NAMALWA (cell line): ENCODE results near the gene RAB6B.

Experiments
- DNase-seq: peaks from one replicate; pipeline ENCODE4 v3.0.0-alpha.2; 2015; ENCODE audit warnings: low spot score

The RAB6B gene

DNA sequence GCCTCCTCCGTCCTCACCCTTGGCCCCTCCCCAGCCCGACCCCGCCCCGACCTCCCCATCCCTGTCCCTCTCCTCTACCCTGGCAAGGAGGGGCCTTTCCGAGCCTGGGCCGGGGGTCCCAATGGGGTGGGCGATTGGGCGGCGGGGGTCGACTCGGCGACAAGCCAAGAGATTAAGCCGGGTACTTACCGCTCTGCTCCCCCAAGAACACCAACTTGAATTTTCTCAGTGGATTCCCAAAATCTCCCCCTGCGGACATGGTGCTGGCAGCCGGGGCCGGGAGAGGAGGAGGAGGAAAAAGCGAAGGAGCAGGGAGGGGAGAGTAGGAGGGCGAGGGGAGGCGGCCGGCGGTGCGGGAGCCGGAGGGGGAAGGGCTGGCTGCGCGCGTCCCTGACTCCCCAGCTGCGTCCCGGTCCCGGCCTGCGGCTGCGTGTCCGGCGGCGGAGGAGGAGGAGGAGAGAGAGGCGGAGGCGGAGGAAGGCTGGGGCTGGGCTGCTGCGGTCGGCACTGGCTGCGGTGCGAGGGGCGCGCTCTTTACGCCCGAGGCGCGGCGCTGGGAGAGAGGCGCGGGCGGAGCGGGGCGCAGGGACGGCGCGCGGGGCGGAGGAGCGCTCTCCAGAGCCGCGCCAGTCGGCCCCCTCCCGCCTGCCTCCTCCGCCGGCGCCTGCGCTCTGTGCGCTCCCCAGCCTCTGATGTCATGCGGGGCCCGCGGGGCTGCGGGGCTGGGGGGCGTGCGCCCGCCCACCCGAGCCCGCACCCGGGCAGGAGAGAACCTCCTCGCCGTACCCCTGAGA lies at the start of gene RAB6B:
RAB6B (minus strand) TSS at position 675 of the 794 bp plus-strand sequence; CDS start at position 259, 416 bp downstream.
- no peak for DNase-seq

DNA sequence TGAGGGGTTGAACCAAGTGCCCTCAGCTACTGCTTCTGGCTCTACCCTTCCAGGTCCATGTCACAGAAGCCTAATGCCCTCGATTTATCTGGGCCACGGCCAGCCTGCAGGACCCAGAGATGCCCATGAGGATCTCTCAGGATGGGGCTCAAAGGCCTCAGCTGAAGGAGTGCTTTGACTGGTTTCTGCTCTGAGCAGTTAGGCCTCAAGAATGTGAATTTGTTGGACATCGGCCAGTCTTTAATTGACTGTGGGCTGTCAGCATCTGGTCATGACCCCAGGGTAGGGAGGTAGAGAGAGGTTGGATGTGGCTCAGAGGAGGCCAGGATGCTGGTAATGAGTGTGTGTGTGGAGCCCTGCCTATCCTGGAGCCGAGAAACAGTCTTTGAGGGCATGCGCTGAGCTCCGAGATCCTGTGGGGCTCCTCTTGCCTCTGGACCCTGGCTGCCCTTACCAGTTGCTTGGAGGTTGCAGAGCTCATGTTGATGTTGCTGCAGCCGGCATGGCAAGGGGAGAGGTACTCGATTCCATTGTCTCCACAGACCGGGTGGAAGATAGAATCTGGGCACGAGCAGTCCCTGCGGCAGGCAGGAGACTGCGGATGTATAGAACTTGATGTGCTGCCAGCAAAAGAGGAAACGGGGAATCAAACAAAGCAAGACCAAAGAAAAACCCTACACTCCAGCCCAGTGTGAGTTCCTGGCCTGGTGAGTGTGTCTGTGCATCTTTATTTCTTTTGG lies 49.1 kb upstream of the RAB6B start:
- no peak for DNase-seq

DNA sequence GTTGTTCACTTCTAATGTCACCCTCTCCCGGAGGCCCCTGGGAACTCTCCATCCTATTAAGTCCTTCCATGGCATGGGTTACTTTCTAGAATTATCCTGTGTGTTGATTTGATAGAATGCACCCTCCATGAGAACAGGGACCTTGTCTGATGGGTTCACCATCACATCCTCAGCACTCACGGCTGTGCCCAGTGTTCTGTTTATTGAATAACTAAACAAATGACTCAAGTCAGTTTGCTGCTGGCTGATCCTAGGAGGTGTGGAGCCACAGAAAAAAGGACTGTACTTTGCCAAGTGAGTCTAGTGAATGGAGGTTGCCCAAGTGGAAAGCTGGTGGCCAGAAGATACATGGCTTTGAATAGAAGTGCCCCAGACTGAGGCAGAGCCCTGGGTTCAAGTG lies 48.5 kb upstream of the RAB6B start:
- no peak for DNase-seq

DNA sequence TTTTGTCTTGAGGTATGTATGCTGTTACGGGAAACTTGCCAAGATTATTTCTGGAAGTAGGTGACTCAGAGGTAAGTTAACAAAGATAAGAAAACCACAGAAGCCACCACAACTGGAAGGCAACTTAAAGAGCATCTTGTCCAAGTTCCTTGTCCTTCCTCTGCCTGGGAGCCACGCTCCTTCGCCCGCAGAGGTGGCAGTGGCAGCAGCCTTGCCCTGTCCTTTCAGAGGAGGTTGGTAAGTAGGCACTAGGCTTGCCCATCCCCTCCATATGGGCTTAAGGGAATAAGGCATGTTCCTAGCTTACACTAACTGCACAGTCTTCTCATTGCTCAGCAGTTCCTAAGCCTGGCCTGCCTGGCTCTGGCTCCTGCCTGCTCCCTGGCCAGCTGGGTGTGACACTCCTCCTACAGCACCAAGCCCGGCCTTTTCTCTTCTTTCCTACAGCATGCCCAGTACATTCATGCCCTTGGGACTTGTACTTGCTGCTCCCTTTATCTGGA lies 48.0 kb upstream of the RAB6B start:
- no peak for DNase-seq

DNA sequence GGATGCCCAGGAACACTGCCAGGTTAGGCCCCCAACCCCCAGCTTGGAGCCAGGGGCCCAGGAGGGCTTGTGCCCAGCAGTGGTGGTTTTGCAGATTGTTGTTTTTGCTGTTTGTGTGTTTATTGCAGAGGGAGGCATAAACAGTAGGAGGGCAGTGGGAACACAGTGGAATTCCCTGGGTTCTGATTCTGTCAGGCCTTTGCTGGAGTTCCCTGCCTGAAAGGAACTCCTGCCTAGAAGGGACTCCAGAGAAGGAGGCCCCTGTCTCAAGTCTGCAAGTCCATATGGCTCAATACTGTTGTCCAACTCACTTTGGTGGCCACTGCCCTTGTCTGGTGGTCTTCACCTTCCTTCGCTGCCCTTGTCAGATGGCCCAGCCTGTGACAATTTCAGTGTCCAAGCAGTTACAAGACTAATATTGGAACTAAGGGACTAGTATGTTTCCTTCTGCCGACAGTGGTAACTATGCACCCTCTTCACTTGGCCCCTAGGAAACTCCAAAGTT lies 47.4 kb upstream of the RAB6B start:
- DNase-seq, result no peak

DNA sequence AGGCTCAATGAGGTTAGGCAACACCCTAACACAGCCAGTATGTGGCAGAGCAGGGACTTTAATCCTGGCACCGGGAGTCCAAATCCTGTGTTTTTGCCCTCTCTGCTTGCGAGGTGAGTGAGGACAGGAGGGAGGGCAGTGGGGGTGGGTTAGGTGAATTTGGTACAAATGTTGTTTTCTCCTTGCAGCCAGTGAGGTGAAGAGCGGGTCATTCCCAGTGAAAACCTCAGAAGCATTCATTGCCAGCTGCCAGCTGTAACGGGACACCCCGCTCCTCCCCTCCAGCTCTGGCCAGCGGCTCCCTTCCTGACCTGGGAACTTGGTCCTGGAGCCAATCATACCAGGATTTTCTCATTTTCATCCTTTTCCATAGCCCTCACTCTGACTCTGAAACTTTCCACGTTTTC lies 45.7 kb upstream of the RAB6B start:
- DNase-seq, result no peak

DNA sequence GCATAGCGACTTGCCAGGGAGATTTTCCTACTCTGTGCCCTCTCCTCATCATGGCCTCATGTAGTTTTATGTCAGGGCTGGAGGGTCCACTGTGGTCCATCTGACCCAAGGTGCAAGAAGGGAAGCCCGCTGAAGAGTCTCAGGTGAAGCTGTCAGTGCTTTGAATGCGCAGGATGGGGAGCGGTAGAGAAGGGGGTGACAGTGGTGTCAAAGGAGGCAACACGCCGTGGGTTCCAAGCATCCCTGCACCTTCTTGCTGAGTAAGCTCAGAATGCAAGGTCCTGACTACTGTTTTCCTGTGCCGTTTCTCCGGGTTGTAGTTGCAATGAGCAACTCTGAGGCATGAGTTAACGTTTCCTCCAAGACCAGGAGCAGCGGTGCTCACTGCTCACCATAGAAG lies 44.9 kb upstream of the RAB6B start:
- DNase-seq, result no peak

DNA sequence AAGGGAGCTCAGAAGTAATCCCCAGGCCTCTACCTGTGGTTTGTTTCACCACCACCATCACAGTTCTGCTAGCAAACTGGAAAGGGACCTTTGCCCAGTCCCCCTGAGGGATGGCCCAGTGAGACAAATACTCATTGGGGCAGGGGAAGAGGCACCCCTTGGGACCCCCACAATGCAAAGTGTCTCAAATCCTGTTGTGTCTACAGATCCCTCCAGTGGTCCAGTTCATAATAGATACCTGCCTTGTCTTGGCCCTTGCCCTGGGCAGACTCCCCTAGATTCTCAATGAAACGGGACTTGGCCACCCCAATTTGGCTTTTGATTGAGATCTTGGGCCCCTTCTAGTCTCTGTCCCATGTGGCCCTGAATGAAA lies 43.8 kb upstream of the RAB6B start:
- no peak for DNase-seq

- no peak for DNase-seq
Observed at GRCh38 chr3:133938770-133939462, 43.2 kb upstream of the RAB6B start.

DNA sequence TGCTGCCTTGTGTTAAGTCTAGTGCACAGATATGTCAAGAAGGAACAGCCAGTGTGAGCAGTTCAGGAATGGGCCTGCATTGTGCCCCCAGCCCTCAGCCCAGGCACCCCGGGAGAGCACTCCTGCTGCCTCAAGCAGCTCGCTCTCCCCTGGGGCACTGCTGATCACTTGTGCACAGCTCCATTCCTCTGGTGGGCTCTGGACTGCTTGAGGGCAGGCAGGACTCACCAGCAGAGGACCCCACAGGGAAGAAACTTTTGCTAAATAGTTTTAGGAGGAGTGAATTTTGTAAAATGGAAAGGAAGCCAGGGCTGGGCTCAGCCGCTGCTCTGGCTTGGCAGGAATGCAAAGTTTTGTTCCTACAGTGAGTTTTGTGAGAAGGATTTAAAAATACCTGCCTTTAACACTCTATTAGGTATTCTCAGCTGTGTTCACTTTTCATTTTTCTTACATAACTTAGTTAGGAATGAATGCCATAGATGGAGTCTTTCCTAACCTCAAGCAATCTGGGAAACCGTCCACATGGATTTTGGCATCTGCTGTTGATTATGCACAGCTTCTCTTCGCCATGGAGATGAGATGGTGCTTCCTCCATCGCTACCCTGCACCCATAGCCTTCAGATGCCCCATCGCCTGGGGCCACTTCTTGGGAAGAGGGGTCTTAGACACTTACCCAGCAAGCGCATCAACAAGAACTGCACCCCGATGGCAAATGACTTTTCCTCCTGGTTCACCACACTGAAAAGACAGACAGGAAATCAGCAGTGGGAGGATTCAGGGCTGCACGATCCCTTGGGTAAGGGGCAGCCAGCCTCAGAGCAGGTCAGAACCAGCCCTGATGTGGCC lies 42.3 kb upstream of the RAB6B start:
- DNase-seq, result no peak

GRCh38 chr3:133937061-133937686 lies 41.5 kb upstream of the RAB6B start:
- DNase-seq, result no peak

DNA sequence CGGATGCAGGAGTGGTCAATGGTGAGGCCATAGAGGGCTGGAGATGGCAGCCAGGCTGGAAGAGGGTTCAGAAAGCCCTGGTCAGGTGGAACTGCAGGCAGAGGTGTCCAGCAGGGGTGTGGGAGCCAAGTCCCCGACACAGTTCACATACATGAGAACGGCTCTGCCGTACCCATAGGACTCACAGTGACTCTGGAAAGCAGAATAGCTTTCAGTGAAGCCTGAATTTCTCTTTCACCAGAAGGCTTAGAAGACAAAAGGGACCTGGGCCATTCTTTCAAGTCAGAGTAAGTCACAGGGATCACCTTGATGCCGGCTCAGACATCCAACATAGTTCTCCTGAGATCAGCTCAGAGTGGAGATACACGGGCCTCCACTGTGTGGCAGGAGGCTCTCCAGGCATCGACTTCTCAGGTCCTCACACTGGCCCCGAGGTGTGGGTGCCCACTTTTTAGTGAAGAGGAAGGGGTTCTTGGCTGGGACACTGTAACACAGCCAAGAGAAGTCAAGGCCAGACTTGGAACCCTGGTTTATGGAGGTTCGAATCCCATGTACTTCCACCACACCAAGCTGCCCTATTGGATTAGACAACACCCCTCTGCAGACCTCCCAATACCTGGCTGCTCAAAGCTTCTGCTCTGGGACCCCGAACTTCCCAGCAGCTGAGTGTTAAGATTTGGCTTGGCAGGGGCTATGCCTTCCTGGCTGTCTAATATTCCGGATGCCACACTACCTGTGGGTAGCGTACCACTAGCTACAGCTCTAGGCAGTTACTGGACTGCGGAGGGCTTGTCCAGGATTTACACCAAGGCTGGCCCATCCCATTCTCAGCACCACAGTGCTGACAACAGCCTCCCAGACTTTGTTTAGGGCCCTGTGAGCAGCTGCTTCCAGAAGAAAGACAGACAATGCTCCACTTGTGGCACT lies 40.4 kb upstream of the RAB6B start:
- no peak for DNase-seq

DNA sequence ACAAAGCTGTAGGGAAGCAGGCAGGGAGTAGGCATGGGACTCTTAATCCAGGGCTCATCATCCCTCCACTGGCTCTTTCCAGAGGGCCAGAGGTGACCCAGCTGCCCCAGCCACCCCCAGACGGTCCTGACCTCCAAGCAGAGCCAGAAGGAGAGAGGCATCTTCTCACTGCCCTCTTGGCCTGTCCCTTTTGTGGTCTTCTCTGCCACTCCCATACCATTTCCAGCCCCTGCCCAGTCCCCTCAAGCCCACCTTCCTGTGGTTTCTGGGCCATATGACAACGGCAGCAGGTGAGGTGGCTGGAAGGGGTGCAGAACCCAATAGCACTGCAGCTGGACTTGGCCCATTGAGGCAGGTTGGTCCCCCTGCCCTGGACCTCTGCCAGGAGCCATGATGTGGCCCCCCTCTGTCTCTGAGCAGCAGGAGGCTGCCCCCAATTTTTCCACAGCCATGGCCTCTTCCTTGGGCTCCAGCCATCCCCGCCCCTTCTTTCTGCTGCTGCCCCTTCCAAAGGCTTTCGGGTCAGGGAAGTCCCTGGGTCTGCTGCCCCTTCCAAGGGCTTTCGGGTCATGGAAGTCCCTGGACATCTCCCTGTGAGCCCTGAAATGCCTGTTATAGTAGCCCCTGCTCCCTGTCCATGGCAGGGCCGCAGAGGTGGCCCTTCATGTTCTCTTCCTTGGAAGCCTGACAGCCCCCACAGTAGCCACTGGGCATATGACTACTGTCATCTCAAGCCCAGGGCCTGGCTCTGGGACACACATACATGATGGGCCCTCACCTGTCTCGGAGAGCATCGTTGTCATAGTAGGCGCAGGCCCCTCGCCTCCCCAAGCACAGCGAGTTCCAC lies 39.5 kb upstream of the RAB6B start:
- DNase-seq, result no peak

- no peak for DNase-seq
Observed at GRCh38 chr3:133934073-133934970, 38.6 kb upstream of the RAB6B start.

DNA sequence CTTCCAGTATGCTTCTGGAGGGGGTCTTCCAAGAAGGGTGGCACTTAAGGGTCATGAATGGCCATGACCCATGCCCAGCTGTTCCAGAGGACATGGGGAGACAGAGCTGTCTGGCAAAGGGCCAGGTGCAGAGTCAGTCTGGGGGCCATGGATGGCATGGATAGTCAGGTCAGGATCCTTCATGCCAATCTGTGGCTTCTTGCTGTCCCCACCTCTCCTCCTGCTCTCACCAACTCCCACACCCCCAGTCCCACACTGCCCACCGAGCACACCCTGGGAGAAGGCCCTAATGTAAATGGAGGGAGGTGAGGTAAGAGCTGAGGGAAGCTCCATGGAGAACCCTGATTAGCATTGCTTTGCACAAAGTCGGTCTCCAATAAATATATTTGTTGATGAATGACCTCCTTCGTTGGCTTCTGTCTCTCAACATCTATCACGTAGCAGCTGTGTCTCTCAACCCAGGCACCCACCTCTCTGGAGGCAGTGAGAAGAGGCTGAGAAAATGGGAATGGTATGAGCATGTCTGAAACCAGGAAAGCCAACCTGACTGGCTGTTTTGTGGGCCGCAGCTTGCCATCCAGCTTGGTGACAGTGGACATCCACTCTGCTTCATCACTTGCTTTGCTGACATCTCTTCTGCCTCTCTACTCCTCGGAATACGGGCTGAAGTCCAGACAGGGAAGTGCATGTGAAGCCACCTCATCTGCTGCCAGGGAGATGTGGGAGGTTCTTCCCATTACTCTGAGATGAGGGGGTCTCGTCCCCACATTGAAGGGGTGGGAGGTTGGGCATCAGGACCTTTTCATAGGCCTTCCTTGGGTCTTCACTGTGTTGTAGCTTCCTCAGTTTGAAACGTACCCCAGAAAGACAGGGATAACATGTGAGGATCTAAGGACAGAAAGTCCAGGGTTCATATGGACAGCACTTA lies 37.7 kb upstream of the RAB6B start:
- no peak for DNase-seq

DNA sequence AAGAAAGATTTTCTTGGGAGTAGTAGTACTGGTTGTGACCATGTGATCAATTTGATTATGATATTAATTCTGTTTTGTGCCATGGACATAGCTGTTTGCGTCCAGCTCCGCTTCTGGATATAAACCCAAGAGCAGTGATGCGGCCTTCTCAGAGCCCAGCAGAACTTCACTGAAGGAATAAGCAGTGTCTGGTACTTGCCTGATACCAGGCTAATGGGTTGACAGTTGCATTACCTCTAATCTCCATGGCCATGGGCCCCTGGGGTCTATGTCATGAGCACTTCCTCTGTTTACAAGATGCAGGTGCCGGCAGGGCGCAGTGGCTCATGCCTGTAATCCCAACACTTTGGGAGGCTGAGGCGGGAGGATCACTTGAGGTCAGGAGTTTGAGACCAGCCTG lies 36.3 kb upstream of the RAB6B start:
- no peak for DNase-seq

- no peak for DNase-seq
Observed at GRCh38 chr3:133931084-133931483, 35.4 kb upstream of the RAB6B start.
